ENCODE data around the gene LRRFIP2. TPM values are rescaled to one million over a fixed set of nuclear protein-coding genes. Genes with fewer than 3 reads are reported as not detected.

LRRFIP2 gene
- total and polyA plus RNA-seq, 2 donors (not counting 1 experiment from before 2014, with no cell fraction given), result 8.6 to 49.2 TPM

DNA sequence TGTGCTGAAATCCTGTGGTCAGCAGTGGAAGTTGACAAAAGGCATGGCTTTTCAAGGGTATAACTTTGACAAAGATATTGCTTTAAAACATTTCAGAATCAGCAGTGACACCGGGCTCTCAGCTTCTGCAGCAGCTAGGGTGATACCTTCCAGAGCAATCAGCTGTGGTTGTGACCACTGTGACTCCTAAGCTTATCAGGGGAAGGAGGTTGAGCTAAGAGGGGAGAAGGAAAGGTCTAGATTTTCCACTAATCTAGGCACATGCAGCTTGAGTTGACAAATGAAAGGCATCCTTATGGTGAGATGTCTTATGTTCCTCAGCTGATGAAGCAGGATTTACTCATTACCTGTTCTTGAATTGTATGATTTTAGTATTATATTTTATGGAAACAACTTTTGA is 16.3 kb upstream of the LRRFIP2 start:
- CTCF ChIA-PET, result no interaction called here
- WGBS (ENCODE audit: insufficient coverage), result 100% methylated on average over 1 of the region's 1 CpG
- ATAC-seq (ENCODE audit: low read depth), result no peak

DNA sequence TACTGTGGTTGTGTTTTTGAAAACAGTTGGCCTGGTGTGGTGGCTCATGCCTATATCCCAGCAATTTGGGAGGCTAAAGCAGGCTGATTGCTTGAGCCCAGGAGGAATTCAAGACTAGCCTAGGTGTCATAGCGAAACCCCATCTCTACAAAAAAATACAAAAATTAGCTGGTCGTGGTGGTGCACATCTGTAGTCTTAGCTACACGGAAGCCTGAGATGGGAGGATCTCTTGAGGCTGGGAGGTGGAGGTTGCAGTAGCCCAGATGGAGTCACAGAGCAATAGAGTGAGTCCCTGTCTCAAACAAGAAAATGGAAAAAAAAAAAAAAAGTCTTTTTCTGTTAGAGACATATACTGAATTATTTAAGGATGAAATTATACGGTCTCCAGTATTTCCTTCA is 14.7 kb upstream of the LRRFIP2 start:
- WGBS (ENCODE audit: insufficient coverage), result 43% methylated on average over 2 of the region's 4 CpGs
- H3K79me2 ChIP-seq (ENCODE audit: control insufficient read depth, insufficient read depth, low read length), result no peaks in the 10 kb centered on the region
- no peak overlapping the region for H3K27ac Mint-ChIP-seq
- intact Hi-C loops (cut with micrococcal nuclease), result no loop called here
- ATAC-seq (ENCODE audit: low read depth) (no peak), DNase-seq (no peak)
- no peak overlapping the region for H3K27ac ChIP-seq (ENCODE audit: low read length in 2 of 2)
- H3K27me3 ChIP-seq (replicated peaks in 1 of 4; ENCODE audit: control extremely low read depth in 1 of 4, control insufficient read depth in 3 of 4, insufficient read depth in 4 of 4, low read length in 3 of 4), result no peaks in the 10 kb centered on the region
- H3K4me3 ChIP-seq (ENCODE audit: control extremely low read depth in 1 of 5, extremely low read depth in 1 of 5, insufficient read depth in 1 of 5, low read depth in 2 of 5, low read length in 4 of 5), result no peak overlapping the region
- no peaks in the 10 kb centered on the region for H3K4me1 Mint-ChIP-seq
- no peak overlapping the region for H3K4me2 ChIP-seq (replicated peaks; ENCODE audit: low read depth, low read length, poor library complexity, severe bottlenecking)
- H3K9ac ChIP-seq (ENCODE audit: low read length), result no peak overlapping the region
- ChIA-PET CTCF (no interaction called here), POLR2A (no interaction called here)
- H3K4me3 Mint-ChIP-seq, result no peak overlapping the region
- no peaks in the 10 kb centered on the region for H4K20me1 ChIP-seq (ENCODE audit: control insufficient read depth, insufficient read depth, low read length, poor library complexity, severe bottlenecking)
- H3K9me3 Mint-ChIP-seq (ENCODE audit: insufficient read depth), result no peaks in the 10 kb centered on the region
- TF ChIP-seq, protein P1, sequence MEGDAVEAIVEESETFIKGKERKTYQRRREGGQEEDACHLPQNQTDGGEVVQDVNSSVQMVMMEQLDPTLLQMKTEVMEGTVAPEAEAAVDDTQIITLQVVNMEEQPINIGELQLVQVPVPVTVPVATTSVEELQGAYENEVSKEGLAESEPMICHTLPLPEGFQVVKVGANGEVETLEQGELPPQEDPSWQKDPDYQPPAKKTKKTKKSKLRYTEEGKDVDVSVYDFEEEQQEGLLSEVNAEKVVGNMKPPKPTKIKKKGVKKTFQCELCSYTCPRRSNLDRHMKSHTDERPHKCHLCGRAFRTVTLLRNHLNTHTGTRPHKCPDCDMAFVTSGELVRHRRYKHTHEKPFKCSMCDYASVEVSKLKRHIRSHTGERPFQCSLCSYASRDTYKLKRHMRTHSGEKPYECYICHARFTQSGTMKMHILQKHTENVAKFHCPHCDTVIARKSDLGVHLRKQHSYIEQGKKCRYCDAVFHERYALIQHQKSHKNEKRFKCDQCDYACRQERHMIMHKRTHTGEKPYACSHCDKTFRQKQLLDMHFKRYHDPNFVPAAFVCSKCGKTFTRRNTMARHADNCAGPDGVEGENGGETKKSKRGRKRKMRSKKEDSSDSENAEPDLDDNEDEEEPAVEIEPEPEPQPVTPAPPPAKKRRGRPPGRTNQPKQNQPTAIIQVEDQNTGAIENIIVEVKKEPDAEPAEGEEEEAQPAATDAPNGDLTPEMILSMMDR (IDR thresholded peaks at IDR 0.05), result no peak
- no peak for TF ChIP-seq EZH2 (IDR thresholded peaks at IDR 0.05; ENCODE audit: borderline replicate concordance, insufficient read depth, low read depth, low read length, poor library complexity, severe bottlenecking)
- H2AFZ ChIP-seq (ENCODE audit: insufficient read depth, low read depth, low read length, poor library complexity, severe bottlenecking), result no peak overlapping the region
- no peaks in the 10 kb centered on the region for H3K4me1 ChIP-seq (ENCODE audit: control insufficient read depth in 2 of 2, insufficient read depth in 2 of 2, low read length in 2 of 2)
- H3K36me3 ChIP-seq (replicated peaks in 1 of 2; ENCODE audit: control extremely low read depth in 1 of 2, control insufficient read depth in 1 of 2, extremely low read depth in 1 of 2, insufficient read depth in 2 of 2, low read length in 1 of 2), result no peaks in the 10 kb centered on the region
- H3K9me3 ChIP-seq (ENCODE audit: control extremely low read depth in 1 of 3, control insufficient read depth in 2 of 3, insufficient read depth in 1 of 3, low read length in 2 of 3), result no peaks in the 10 kb centered on the region
- H3K27me3 Mint-ChIP-seq, result no peaks in the 10 kb centered on the region

More for the DNA sequence above, 16.3 kb upstream of the LRRFIP2 start:
- Histone ChIP-seq H3K9ac (ENCODE audit: low read length) (no peak overlapping the region), H3K4me2 (replicated peaks; ENCODE audit: low read depth, low read length, poor library complexity, severe bottlenecking) (no peak overlapping the region), H3K4me1 (ENCODE audit: control insufficient read depth in 2 of 2, insufficient read depth in 2 of 2, low read length in 2 of 2) (no peaks in the 10 kb centered on the region), H3K36me3 (replicated peaks in 1 of 2; ENCODE audit: control extremely low read depth in 1 of 2, control insufficient read depth in 1 of 2, extremely low read depth in 1 of 2, insufficient read depth in 2 of 2, low read length in 1 of 2) (no peaks in the 10 kb centered on the region), H3K9me3 (ENCODE audit: control extremely low read depth in 1 of 3, control insufficient read depth in 2 of 3, insufficient read depth in 1 of 3, low read length in 2 of 3) (no peaks in the 10 kb centered on the region), H4K20me1 (ENCODE audit: control insufficient read depth, insufficient read depth, low read length, poor library complexity, severe bottlenecking) (no peaks in the 10 kb centered on the region), H3K79me2 (ENCODE audit: control insufficient read depth, insufficient read depth, low read length) (no peaks in the 10 kb centered on the region), H3K27ac (ENCODE audit: low read length in 2 of 2) (no peak overlapping the region), H2AFZ (ENCODE audit: insufficient read depth, low read depth, low read length, poor library complexity, severe bottlenecking) (no peak overlapping the region), H3K4me3 (ENCODE audit: control extremely low read depth in 1 of 5, extremely low read depth in 1 of 5, insufficient read depth in 1 of 5, low read depth in 2 of 5, low read length in 4 of 5) (no peak overlapping the region), H3K27me3 (replicated peaks in 1 of 4; ENCODE audit: control extremely low read depth in 1 of 4, control insufficient read depth in 3 of 4, insufficient read depth in 4 of 4, low read length in 3 of 4) (no peaks in the 10 kb centered on the region)
- Mint-ChIP-seq H3K4me1 (no peaks in the 10 kb centered on the region), H3K27me3 (no peaks in the 10 kb centered on the region), H3K9me3 (ENCODE audit: insufficient read depth) (no peaks in the 10 kb centered on the region), H3K4me3 (no peak overlapping the region), H3K27ac (no peak overlapping the region)
- POLR2A ChIA-PET, result no interaction called here
- DNase-seq, result no peak
- TF ChIP-seq, protein P1 (IDR thresholded peaks at IDR 0.05), result no peak
- TF ChIP-seq EZH2 (IDR thresholded peaks at IDR 0.05; ENCODE audit: borderline replicate concordance, insufficient read depth, low read depth, low read length, poor library complexity, severe bottlenecking), result no peak
- intact Hi-C loops (cut with micrococcal nuclease), result no loop called here

Measured in B cell (primary cell).